Fibroblast of skin of back (primary cell): ENCODE measurements around the gene LRTM2.
A peak's percentile ranks its signal among the peaks of the same experiment; 100 is the strongest.

Experiments
- DNase-seq: peaks from one replicate; pipeline ENCODE4 v3.0.0-alpha.2; 2013

The LRTM2 gene

GRCh38 chr12:1797991-1798640, 22.2 kb upstream of the LRTM2 start:
- no peak for DNase-seq

GRCh38 chr12:1798641-1799020, 21.7 kb upstream of the LRTM2 start:
- no peak for DNase-seq

GRCh38 chr12:1799051-1799881, 21.1 kb upstream of the LRTM2 start:
- DNase-seq = no peak

GRCh38 chr12:1799882-1800400, 20.4 kb upstream of the LRTM2 start:
- no peak for DNase-seq

GRCh38 chr12:1800401-1801302, 19.7 kb upstream of the LRTM2 start:
- DNase-seq = peak; percentile 60

GRCh38 chr12:1801303-1801975, 18.9 kb upstream of the LRTM2 start:
- DNase-seq = no peak

- DNase-seq = no peak
Observed at GRCh38 chr12:1803736-1804135, 16.6 kb upstream of the LRTM2 start.

- peak; percentile 92 for DNase-seq
Observed at GRCh38 chr12:1804545-1805332, 15.6 kb upstream of the LRTM2 start.

- no peak for DNase-seq
Observed at GRCh38 chr12:1805441-1806081, 14.8 kb upstream of the LRTM2 start.

- DNase-seq = no peak
Observed at GRCh38 chr12:1806301-1807086, 13.9 kb upstream of the LRTM2 start.

- DNase-seq = no peak
Observed at GRCh38 chr12:1807087-1807860, 13.1 kb upstream of the LRTM2 start.

GRCh38 chr12:1808036-1808797, 12.1 kb upstream of the LRTM2 start:
- DNase-seq = no peak

GRCh38 chr12:1808798-1809480, 11.4 kb upstream of the LRTM2 start:
- DNase-seq = no peak

GRCh38 chr12:1809591-1810190, 10.7 kb upstream of the LRTM2 start:
- DNase-seq = no peak

GRCh38 chr12:1810201-1810930, 10.0 kb upstream of the LRTM2 start:
- DNase-seq = no peak

- no peak for DNase-seq
Observed at GRCh38 chr12:1810931-1811280, 9.5 kb upstream of the LRTM2 start.
